A549 (cell line): ENCODE data around the gene RIMBP2. TPM values are rescaled to one million over a fixed set of nuclear protein-coding genes. Genes with fewer than 3 reads are reported as not detected.

Experiments used
- ATAC-seq, 2 experiments: fragments of 200-7000 bp in 1 of 2; fragments of >200 bp in 1 of 2; cut with Nextera tagmentation in 1 of 2; cut with Tn5 transposase in 1 of 2; 3 replicates each; pipeline versions ENCODE4 v1.8.0 to v1.9.1; 2018 to 2020; ENCODE audit warnings: mild to moderate bottlenecking in 1 of 2, moderate library complexity in 1 of 2
- CTCF ChIA-PET: fragments of 300-600 bp; sonication (Branson Sonifier 250); formaldehyde crosslinking; extraction: SDS; loops from one replicate; lab custom pipeline; 2021; ENCODE audit warnings: antibody characterized with exemption, inconsistent platforms; lab: Yijun Ruan, JAX
- POLR2A ChIA-PET: fragments of 350-600 bp; formaldehyde crosslinking; extraction: SDS; loops from one replicate; lab custom pipeline; 2021; ENCODE audit warnings: antibody characterized with exemption, inconsistent platforms; lab: Yijun Ruan, JAX
- DNase-seq, 2 experiments: peaks; one replicate each; pipeline versions ENCODE4 v3.0.0 to v3.0.0-alpha.2; 2011 to 2016; ENCODE audit warnings: low read depth in 1 of 2, low spot score in 1 of 2
- FAIRE-seq: peaks from 2 replicates; lab custom pipeline; 2011; peaks lifted over from hg19 to GRCh38; lab: Jason Lieb, UNC
- H3K27ac ChIP-seq, 2 experiments: fragments of >200 bp; sonication (Bioruptor Twin); formaldehyde crosslinking; 3 replicates each; pipeline ENCODE4 v1.5.1; 2016 to 2017
- H3K4me1 ChIP-seq: fragments of >200 bp; sonication (Bioruptor Twin); formaldehyde crosslinking; 3 replicates; pipeline ENCODE4 v1.6.1; 2016
- H3K4me2 ChIP-seq: fragments of >200 bp; sonication (Bioruptor Twin); formaldehyde crosslinking; 3 replicates; pipeline ENCODE4 v1.6.1; 2016
- H3K4me3 ChIP-seq: fragments of >200 bp; sonication (Bioruptor Twin); formaldehyde crosslinking; 3 replicates; pipeline ENCODE4 v1.5.1; 2016
- H3K9me3 ChIP-seq: fragments of >200 bp; sonication (Bioruptor Twin); formaldehyde crosslinking; 3 replicates; pipeline ENCODE4 v1.6.1; 2016
- ATOH8 ChIP-seq: fragments of 250-450 bp; sonication (Bioruptor Pico); IDR thresholded peaks from 2 replicates; pipeline ENCODE4 v1.5.0; 2020; ENCODE audit warnings: low read depth, mild to moderate bottlenecking, moderate library complexity
- BHLHE40 ChIP-seq: IDR thresholded peaks from 2 replicates; pipeline ENCODE4 v1.6.1; 2012; ENCODE audit warnings: low read depth, low read length, inconsistent platforms
- CBX2 ChIP-seq: fragments of 200-600 bp; sonication (generic); IDR thresholded peaks from 2 replicates; pipeline ENCODE4 v1.6.1; 2016; ENCODE audit warnings: low read depth, mild to moderate bottlenecking, borderline replicate concordance
- CEBPB ChIP-seq, 2 experiments: fragments of >200 bp in 1 of 2; sonication (Bioruptor Twin) in 1 of 2; formaldehyde crosslinking in 1 of 2; IDR thresholded peaks; 2 replicates each; pipeline ENCODE4 v1.6.1; 2012 to 2016
- CHD2 ChIP-seq: fragments of 150-350 bp; IDR thresholded peaks from 2 replicates; pipeline ENCODE4 v1.6.1; 2014; ENCODE audit warnings: low read length; ENCODE audit not compliant: partially characterized antibody
- CHD4 ChIP-seq: fragments of 200-600 bp; sonication (generic); IDR thresholded peaks from 2 replicates; pipeline ENCODE4 v1.6.1; 2016; ENCODE audit warnings: antibody characterized with exemption, mild to moderate bottlenecking, borderline replicate concordance
- ELK1 ChIP-seq: fragments of 150-350 bp; IDR thresholded peaks from 2 replicates; pipeline ENCODE4 v1.6.1; 2014; ENCODE audit warnings: low read depth, mild to moderate bottlenecking, low read length
- FOSB ChIP-seq: fragments of 250-450 bp; sonication (Bioruptor Pico); IDR thresholded peaks from 2 replicates; pipeline ENCODE4 v1.5.0; 2020; ENCODE audit warnings: mild to moderate bottlenecking, moderate library complexity
- FOXS1 ChIP-seq: fragments of 250-450 bp; sonication (Bioruptor Pico); IDR thresholded peaks from 2 replicates; pipeline ENCODE4 v1.5.0; 2020; ENCODE audit warnings: mild to moderate bottlenecking, moderate library complexity
- HES2 ChIP-seq: fragments of >200 bp; sonication (Bioruptor Twin); formaldehyde crosslinking; IDR thresholded peaks from 2 replicates; pipeline ENCODE4 v1.6.1; 2016
- HOXB5 ChIP-seq: fragments of 250-450 bp; sonication (Bioruptor Pico); IDR thresholded peaks from 2 replicates; pipeline ENCODE4 v1.5.0; 2020; ENCODE audit warnings: mild to moderate bottlenecking, moderate library complexity
- JUN ChIP-seq, 2 experiments: fragments of >200 bp; sonication (Bioruptor Twin); formaldehyde crosslinking; IDR thresholded peaks; 2 replicates in 1 of 2; 3 replicates in 1 of 2; pipeline ENCODE4 v1.6.1; 2016 to 2017
- MAZ ChIP-seq: fragments of 150-350 bp; IDR thresholded peaks from 2 replicates; pipeline ENCODE4 v1.6.1; 2014; ENCODE audit warnings: antibody characterized with exemption, low read depth, low read length, borderline replicate concordance
- NFE2L2 ChIP-seq: fragments of 150-350 bp; conservative IDR thresholded peaks from 2 replicates; pipeline ENCODE4 v1.6.1; 2014; ENCODE audit warnings: low read length
- NR3C1 ChIP-seq: fragments of >200 bp; sonication (Bioruptor Twin); formaldehyde crosslinking; IDR thresholded peaks from 3 replicates; pipeline ENCODE4 v1.6.1; 2017
- POLR2A ChIP-seq: IDR thresholded peaks from 2 replicates; pipeline ENCODE4 v1.6.1; 2012; ENCODE audit warnings: mild to moderate bottlenecking, low read length
- RAD21 ChIP-seq, 2 experiments: fragments of >200 bp in 1 of 2; sonication (Bioruptor Twin) in 1 of 2; formaldehyde crosslinking in 1 of 2; IDR thresholded peaks in 1 of 2; conservative IDR thresholded peaks in 1 of 2; 2 replicates in 1 of 2; 3 replicates in 1 of 2; pipeline ENCODE4 v1.6.1; 2012 to 2018; ENCODE audit warnings: inconsistent platforms in 1 of 2
- RNF2 ChIP-seq: fragments of 200-600 bp; sonication (generic); IDR thresholded peaks from 2 replicates; pipeline ENCODE4 v1.6.1; 2016; ENCODE audit warnings: low read depth, mild to moderate bottlenecking, antibody characterized with exemption, moderate library complexity, borderline replicate concordance
- SMC3 ChIP-seq: fragments of >200 bp; sonication (Bioruptor Twin); formaldehyde crosslinking; IDR thresholded peaks from 3 replicates; pipeline ENCODE4 v1.6.1; 2018; ENCODE audit warnings: inconsistent platforms
- SREBF2 ChIP-seq: fragments of 450-650 bp; IDR thresholded peaks from 2 replicates; pipeline ENCODE4 v1.6.1; 2014; ENCODE audit warnings: mild to moderate bottlenecking, moderate library complexity
- USF2 ChIP-seq: fragments of 450-650 bp; IDR thresholded peaks from 2 replicates; pipeline ENCODE4 v1.6.1; 2014; ENCODE audit warnings: antibody characterized with exemption
- ZFP36 ChIP-seq: fragments of 450-650 bp; IDR thresholded peaks from 2 replicates; pipeline ENCODE4 v1.6.1; 2014; ENCODE audit warnings: borderline replicate concordance; ENCODE audit not compliant: partially characterized antibody
- ZNF302 ChIP-seq: fragments of 250-450 bp; sonication (Bioruptor Pico); IDR thresholded peaks from 2 replicates; pipeline ENCODE4 v1.9.0; 2021; ENCODE audit warnings: inconsistent platforms, mild to moderate bottlenecking, moderate library complexity
- ZSCAN20 ChIP-seq: fragments of 250-450 bp; sonication (Bioruptor Pico); IDR thresholded peaks from 2 replicates; pipeline ENCODE4 v1.8.0; 2022; ENCODE audit warnings: mild to moderate bottlenecking, moderate library complexity
- WGBS: methylation state at CpG from one replicate; pipeline ENCODE4 v1.1.6; 2017; ENCODE audit errors: missing lambda C conversion rate; 5-methylcytosine and 5-hydroxymethylcytosine counted together
- polyA plus RNA-seq, 4 experiments: library from polyadenylated mRNA; depleted of rRNA in 3 of 4; stranded (reverse); fragments of >200 nt; fragmentation: RNase III in 1 of 4; extraction: RNeasy Plus Mini Kit Qiagen cat#74134 plus additional on column Dnase treatment in 1 of 4; gene quantifications; 2 replicates in 3 of 4; 3 replicates in 1 of 4; pipeline ENCODE4 v1.2.3, GENCODE V29; 2011 to 2017
- TF ChIP-seq, protein P1 (sequence below): IDR thresholded peaks from 2 replicates; pipeline ENCODE4 v1.6.1; 2012; ENCODE audit warnings: low read depth, borderline replicate concordance
- TF ChIP-seq, protein P2 (sequence below): fragments of 250-450 bp; sonication (Bioruptor Pico); IDR thresholded peaks from 2 replicates; pipeline ENCODE4 v1.5.0; 2021; ENCODE audit warnings: mild to moderate bottlenecking, moderate library complexity, borderline replicate concordance

RIMBP2 gene
- polyA plus RNA-seq, 2 of the 4 experiments (the other 2 are of a cell fraction), result not detected

- POLR2A ChIA-PET, result no interaction called here
- H3K27ac ChIP-seq, result no peak overlapping the region
- DNase-seq (no peak), ATAC-seq (no peak), FAIRE-seq (no peak)
- WGBS, result 44% methylated on average over 11 of the region's 11 CpGs
- CTCF ChIA-PET, result no interaction called here
- TF ChIP-seq, protein P1, sequence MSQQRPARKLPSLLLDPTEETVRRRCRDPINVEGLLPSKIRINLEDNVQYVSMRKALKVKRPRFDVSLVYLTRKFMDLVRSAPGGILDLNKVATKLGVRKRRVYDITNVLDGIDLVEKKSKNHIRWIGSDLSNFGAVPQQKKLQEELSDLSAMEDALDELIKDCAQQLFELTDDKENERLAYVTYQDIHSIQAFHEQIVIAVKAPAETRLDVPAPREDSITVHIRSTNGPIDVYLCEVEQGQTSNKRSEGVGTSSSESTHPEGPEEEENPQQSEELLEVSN, result no peak
- TF ChIP-seq CHD2, result no peak
- TF ChIP-seq FOXS1 (CRISPR knock-in tag), result no peak
- no peak for TF ChIP-seq HES2
- TF ChIP-seq SREBF2, result no peak
- no peak for TF ChIP-seq MAZ
- no peak for TF ChIP-seq BHLHE40
- no peak for TF ChIP-seq RAD21 (conservative IDR thresholded peaks at IDR 0.05 in 1 of 2, IDR thresholded peaks at IDR 0.05 in 1 of 2)
- no peak for TF ChIP-seq CBX2
- no peak for TF ChIP-seq POLR2A
- no peak for TF ChIP-seq HOXB5 (CRISPR knock-in tag)
- TF ChIP-seq NR3C1, result no peak
- no peak for TF ChIP-seq ZNF302 (CRISPR knock-in tag)
- no peak for TF ChIP-seq CEBPB (IDR thresholded peaks at IDR 0.05)
- no peak for TF ChIP-seq FOSB
- TF ChIP-seq ATOH8 (CRISPR knock-in tag), result no peak
- TF ChIP-seq SMC3, result no peak
- TF ChIP-seq ELK1, result no peak
- no peak for TF ChIP-seq RNF2
- TF ChIP-seq CHD4, result no peak
- H3K4me1 ChIP-seq, result no peaks in the 10 kb centered on the region
- H3K4me2 ChIP-seq, result no peak overlapping the region
- H3K4me3 ChIP-seq, result no peak overlapping the region
- H3K9me3 ChIP-seq, result no peaks in the 10 kb centered on the region; the same call in 2 of the 3 replicates
Observed at GRCh38 chr12:130560321-130560720, 155.8 kb downstream of the RIMBP2 start.

DNA sequence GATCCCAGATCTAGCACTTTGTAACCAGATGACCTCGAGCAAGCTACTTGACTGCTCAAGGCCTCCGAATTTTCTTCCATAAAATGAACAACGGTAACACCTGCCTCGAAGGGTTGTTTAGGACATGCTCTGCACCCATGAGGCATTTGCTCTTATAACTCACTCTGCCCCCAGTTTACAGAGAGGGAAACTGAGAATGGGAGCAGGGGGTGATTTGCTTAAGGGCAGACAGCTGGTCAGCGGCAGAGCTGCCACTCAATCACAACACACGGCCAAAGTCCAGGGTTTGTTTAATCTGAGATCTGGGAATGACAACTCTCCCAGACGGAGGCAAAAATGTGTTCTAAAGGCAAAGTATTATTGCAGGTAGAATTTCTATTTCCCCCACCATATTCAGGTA, 156.3 kb downstream of the RIMBP2 start:
- FAIRE-seq (no peak), ATAC-seq (no peak)
- no peaks in the 10 kb centered on the region for H3K4me1 ChIP-seq
- WGBS, result 0% methylated on average over 7 of the region's 7 CpGs
- H3K4me3 ChIP-seq, result no peak overlapping the region
- CTCF ChIA-PET, result interaction anchor here (0.5 kb wide), 1 partner anchor 12 kb away, joined by 3 read pairs; no protein-coding TSS in a partner anchor
- H3K9me3 ChIP-seq, result no peaks in the 10 kb centered on the region
- no peak overlapping the region for H3K27ac ChIP-seq
- no peak overlapping the region for H3K4me2 ChIP-seq
- TF ChIP-seq JUN (IDR thresholded peaks at IDR 0.05) (no peak), CHD4 (no peak), NFE2L2 (no peak), ZFP36 (no peak), USF2 (no peak), CEBPB (IDR thresholded peaks at IDR 0.05) (no peak), FOSB (no peak), ZSCAN20 (CRISPR knock-in tag) (no peak), RNF2 (no peak), CHD2 (no peak), SMC3 (no peak)
- TF ChIP-seq, protein P2, sequence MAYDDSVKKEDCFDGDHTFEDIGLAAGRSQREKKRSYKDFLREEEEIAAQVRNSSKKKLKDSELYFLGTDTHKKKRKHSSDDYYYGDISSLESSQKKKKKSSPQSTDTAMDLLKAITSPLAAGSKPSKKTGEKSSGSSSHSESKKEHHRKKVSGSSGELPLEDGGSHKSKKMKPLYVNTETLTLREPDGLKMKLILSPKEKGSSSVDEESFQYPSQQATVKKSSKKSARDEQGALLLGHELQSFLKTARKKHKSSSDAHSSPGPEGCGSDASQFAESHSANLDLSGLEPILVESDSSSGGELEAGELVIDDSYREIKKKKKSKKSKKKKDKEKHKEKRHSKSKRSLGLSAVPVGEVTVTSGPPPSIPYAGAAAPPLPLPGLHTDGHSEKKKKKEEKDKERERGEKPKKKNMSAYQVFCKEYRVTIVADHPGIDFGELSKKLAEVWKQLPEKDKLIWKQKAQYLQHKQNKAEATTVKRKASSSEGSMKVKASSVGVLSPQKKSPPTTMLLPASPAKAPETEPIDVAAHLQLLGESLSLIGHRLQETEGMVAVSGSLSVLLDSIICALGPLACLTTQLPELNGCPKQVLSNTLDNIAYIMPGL, result no peak
- TF ChIP-seq, all 56 proteins: peak for 0
- no peak for DNase-seq
- POLR2A ChIA-PET, result no interaction called here
